Pancreas (tissue), 10 donors: Measurements from ENCODE around the gene CSMD2. TPM values are rescaled to one million over a fixed set of nuclear protein-coding genes. Genes with fewer than 3 reads are reported as not detected.

Experiments
- ATAC-seq, 4 donors: fragments of 200-7000 bp; cut with Tn5 transposase; one replicate each; pipeline versions ENCODE4 v1.8.0 to v1.9.1; 2020; ENCODE audit warnings: mild to moderate bottlenecking in 4 of 4, moderate library complexity in 4 of 4
- DNase-seq, 6 donors: peaks; one replicate each; pipeline ENCODE4 v3.0.0-alpha.2; 2020
- FAIRE-seq: peaks from 2 replicates; lab custom pipeline; 2012; peaks lifted over from hg19 to GRCh38; lab: Jason Lieb, UNC
- H3K27ac ChIP-seq, 4 donors: fragments of 200-600 bp; sonication (generic); 1 replicate in 3 of 4; 2 replicates in 1 of 4; pipeline versions ENCODE4 v1.5.0 to v1.8.0; 2020
- H3K27me3 ChIP-seq, 4 donors: fragments of 200-600 bp; one replicate each; pipeline ENCODE4 v1.8.0; 2021
- H3K36me3 ChIP-seq, 3 donors: fragments of 200-600 bp; sonication (generic) in 1 of 3; one replicate each; pipeline versions ENCODE4 v1.5.0 to v1.8.0; 2020 to 2021
- H3K4me1 ChIP-seq, 3 donors: fragments of 200-600 bp; one replicate each; pipeline ENCODE4 v1.8.0; 2021
- H3K4me3 ChIP-seq, 4 donors: fragments of 200-600 bp; sonication (generic) in 2 of 4; one replicate each; pipeline versions ENCODE4 v1.5.0 to v1.8.0; 2020 to 2021
- H3K9me3 ChIP-seq, 4 donors: fragments of 200-600 bp; one replicate each; pipeline ENCODE4 v1.8.0; 2021
- WGBS, 2 donors: extraction: QIAGEN DNeasy Blood & Tissue Kit; methylation state at CpG; one replicate each; pipeline ENCODE4 v1.1.7; 2013; 5-methylcytosine and 5-hydroxymethylcytosine counted together
- intact Hi-C, 3 donors: fragments of 100-400 bp; cut with DNase I; formaldehyde crosslinking; loops; one replicate each; pipeline versions ENCODE4 v1.11.1 to v1.14.2; 2022
- polyA plus RNA-seq, 2 donors: library from polyadenylated mRNA; stranded (reverse); fragments of 200-250 nt; gene quantifications; one replicate each; pipeline ENCODE4 v1.2.3, GENCODE V29; 2013
- total RNA-seq, 6 donors: library from RNA; stranded (reverse); fragmentation: NEBNext Ultra II Directional in 4 of 6; extraction: Animal tissue kit (Norgen Biotek cat#: 25700) in 4 of 6; gene quantifications; one replicate each; pipeline versions ENCODE4 v1.2.1 to v1.2.4, GENCODE V29; 2021 to 2023
- TF ChIP-seq, protein P1 (sequence below), 4 donors: fragments of 200-600 bp; sonication (generic) in 3 of 4; IDR thresholded peaks; one replicate each; pipeline versions ENCODE4 v1.5.0 to v1.8.0; 2021; ENCODE audit warnings: antibody characterized with exemption in 4 of 4
- donor health status: healthy with polysubstance abuse.
- donor health status: DM: no; HTN: no; CAD: no; lungs with moderate emphysema.
- donor health status: DM: no; HTN: no; CAD: no.
- donor health status: control.
- donor health status: control.
- donor health status: Bipolar disorder and iron deficiency.
- donor health status: DM: yes; HTN: yes; CAD: no.
- donor health status: DM: no; HTN: no; CAD: no.
- donor health status: DM: no; HTN: no; CAD: no.
- donor health status: DM: yes; HTN: yes; CAD: no.

CSMD2 gene
- total and polyA plus RNA-seq, 8 donors: 0.04 to 2.0 (median 0.36) TPM

DNA sequence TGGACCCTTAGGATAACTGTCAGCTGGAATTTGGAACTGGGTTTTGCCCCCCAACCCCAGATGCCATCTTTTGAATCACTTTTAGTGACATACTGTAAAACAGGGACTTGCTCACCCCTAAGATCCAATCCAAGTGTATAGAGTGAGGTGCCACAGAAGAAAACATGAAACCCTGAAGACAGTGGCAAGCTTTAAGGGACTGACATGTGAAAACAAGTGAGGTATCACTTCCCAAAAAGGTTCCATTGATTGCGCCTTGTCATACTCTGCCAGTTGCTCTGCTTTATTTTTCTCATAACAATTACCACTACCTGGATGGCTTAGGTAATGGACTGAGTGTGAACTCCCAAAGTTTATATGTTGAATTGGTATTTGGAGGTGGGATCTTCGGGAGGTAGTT is 115.6 kb downstream of the CSMD2 start:
- no peak for ATAC-seq
- no peak for DNase-seq
- WGBS, 2 donors: 41 to 50% methylated on average over 2 of the region's 2 CpGs
- Histone ChIP-seq H3K36me3 (no peaks in the 10 kb centered on the region), H3K27me3 (no peaks in the 10 kb centered on the region), H3K9me3 (no peaks in the 10 kb centered on the region), H3K4me1 (no peaks in the 10 kb centered on the region), H3K27ac (no peak overlapping the region), H3K4me3 (no peak overlapping the region)
- intact Hi-C loops: no loop called here
- TF ChIP-seq, protein P1, sequence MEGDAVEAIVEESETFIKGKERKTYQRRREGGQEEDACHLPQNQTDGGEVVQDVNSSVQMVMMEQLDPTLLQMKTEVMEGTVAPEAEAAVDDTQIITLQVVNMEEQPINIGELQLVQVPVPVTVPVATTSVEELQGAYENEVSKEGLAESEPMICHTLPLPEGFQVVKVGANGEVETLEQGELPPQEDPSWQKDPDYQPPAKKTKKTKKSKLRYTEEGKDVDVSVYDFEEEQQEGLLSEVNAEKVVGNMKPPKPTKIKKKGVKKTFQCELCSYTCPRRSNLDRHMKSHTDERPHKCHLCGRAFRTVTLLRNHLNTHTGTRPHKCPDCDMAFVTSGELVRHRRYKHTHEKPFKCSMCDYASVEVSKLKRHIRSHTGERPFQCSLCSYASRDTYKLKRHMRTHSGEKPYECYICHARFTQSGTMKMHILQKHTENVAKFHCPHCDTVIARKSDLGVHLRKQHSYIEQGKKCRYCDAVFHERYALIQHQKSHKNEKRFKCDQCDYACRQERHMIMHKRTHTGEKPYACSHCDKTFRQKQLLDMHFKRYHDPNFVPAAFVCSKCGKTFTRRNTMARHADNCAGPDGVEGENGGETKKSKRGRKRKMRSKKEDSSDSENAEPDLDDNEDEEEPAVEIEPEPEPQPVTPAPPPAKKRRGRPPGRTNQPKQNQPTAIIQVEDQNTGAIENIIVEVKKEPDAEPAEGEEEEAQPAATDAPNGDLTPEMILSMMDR (IDR thresholded peaks at IDR 0.05): no peak
- FAIRE-seq: no peak

DNA sequence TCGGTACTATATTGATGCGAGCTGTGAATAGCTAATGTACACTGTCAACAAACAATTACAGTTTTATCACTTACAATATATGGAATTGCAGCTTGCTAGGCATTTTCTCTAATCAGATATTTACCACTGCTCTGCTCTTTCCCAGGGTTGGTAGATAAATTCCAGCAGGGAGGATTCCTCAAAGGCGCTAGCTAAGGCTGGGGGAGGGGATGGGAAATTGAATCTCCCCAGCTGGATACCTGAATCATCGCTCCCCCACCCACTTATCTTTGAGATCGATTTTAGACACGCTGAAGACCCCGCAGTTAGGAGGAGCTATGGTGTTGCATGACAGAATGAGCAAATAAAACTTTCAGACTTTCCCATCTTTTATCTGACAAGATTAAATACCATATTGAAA is 127.2 kb downstream of the CSMD2 start:
- no peaks in the 10 kb centered on the region for H3K36me3 ChIP-seq
- H3K9me3 ChIP-seq: no peaks in the 10 kb centered on the region
- ATAC-seq: no peak
- no peaks in the 10 kb centered on the region for H3K27me3 ChIP-seq
- no peak overlapping the region for H3K4me3 ChIP-seq
- no peak overlapping the region for H3K27ac ChIP-seq
- no peak for FAIRE-seq
- DNase-seq: no peak
- intact Hi-C loops: no loop called here
- WGBS, 2 donors: 52 to 57% methylated on average over 7 of the region's 7 CpGs
- TF ChIP-seq, protein P1 (IDR thresholded peaks at IDR 0.05): no peak
- H3K4me1 ChIP-seq: peaks cover 7 to 12% (median 9%) of the 10 kb centered on the region in 3 donors

DNA sequence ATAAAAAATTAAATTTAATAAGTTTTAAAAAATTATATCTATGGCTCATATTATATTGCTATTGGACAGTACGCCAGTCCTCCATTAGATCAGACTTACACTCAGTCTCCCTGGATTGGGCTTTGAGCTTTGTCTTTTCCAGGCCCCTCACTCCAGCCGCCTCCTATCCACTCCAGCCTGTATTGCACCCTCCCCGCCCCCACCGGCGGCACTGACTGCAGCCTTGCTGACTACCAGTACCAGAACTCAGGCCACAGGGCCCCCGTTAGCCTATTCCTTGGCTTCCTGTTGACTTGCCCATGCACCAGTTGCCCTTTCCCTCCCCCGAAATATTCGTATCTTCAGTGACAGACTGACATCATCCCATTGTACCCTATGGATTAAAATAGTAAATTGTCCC is 127.9 kb downstream of the CSMD2 start:
- no peak for FAIRE-seq
- Histone ChIP-seq H3K4me3 (no peak overlapping the region), H3K9me3 (no peaks in the 10 kb centered on the region), H3K36me3 (no peaks in the 10 kb centered on the region), H3K27ac (no peak overlapping the region), H3K27me3 (no peaks in the 10 kb centered on the region), H3K4me1 (peaks cover 7 to 12% (median 9%) of the 10 kb centered on the region in 3 donors)
- TF ChIP-seq, protein P1 (IDR thresholded peaks at IDR 0.05): no peak
- intact Hi-C loops: no loop called here
- 86 to 93% methylated on average over 8 of the region's 8 CpGs for WGBS, 2 donors
- DNase-seq: no peak
- no peak for ATAC-seq

DNA sequence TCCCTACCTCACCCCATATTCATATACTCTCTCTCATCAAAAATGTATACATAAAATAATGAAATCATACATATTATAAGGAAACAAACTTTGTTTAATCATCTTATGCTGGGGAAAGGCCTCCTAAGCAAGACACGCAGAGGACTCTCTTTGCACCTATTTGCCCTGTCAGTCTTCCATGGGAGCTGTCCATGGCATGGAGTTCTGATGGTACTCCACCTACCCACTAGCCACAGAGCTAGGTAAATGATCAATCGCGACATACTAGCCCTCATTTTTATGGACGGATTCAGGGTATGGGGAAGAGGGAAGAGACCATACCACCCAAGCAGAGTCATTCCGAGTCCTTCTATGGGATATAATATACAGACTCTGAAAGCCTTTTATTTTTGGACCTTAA is 131.0 kb downstream of the CSMD2 start:
- TF ChIP-seq, protein P1 (IDR thresholded peaks at IDR 0.05): no peak
- Histone ChIP-seq H3K27ac (no peak overlapping the region), H3K27me3 (no peaks in the 10 kb centered on the region), H3K36me3 (no peaks in the 10 kb centered on the region), H3K9me3 (no peaks in the 10 kb centered on the region), H3K4me3 (no peak overlapping the region), H3K4me1 (peaks cover 7 to 12% (median 9%) of the 10 kb centered on the region in 3 donors)
- 86% methylated on average over 5 of the region's 5 CpGs for WGBS, 2 donors
- intact Hi-C loops: no loop called here
- no peak for DNase-seq
- ATAC-seq: no peak
- FAIRE-seq: no peak

DNA sequence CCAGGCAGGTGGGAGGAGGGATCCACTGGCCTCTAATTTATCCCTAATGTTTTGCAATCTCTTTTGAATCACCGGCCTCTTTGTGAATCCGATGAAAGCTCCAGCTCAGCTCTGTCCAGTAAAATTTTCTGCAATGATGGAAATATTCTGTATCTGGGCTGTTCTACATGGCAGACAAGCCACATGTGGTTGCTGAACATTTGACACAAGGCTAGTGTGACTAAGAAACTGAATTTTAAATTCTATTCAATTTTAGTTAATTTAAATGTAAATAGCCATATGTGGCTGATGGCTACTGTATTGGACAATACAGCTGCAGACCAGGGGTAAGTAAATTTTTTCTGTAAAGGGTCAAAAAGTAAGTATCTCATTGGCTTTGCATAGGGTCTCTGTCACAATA is 135.1 kb downstream of the CSMD2 start:
- H3K27ac ChIP-seq: no peak overlapping the region
- H3K4me3 ChIP-seq: no peak overlapping the region
- TF ChIP-seq, protein P1 (IDR thresholded peaks at IDR 0.05): no peak
- DNase-seq (no peak), FAIRE-seq (no peak), ATAC-seq (no peak)
- no peaks in the 10 kb centered on the region for H3K36me3 ChIP-seq
- 78 to 84% methylated on average over 2 of the region's 2 CpGs for WGBS, 2 donors
- no peaks in the 10 kb centered on the region for H3K9me3 ChIP-seq
- H3K4me1 ChIP-seq: peaks cover 3 to 7% (median 5%) of the 10 kb centered on the region in 3 donors
- intact Hi-C loops: no loop called here
- H3K27me3 ChIP-seq: no peaks in the 10 kb centered on the region
